SK-N-SH treated with all-trans-retinoic acid at 6 μM for 48 hours (cell line): ENCODE measurements around the gene GLRX3.

Experiments used
- ATAC-seq: fragments of 200-7000 bp; cut with Tn5 transposase; 3 replicates; pipeline ENCODE4 v1.9.1; 2020; ENCODE audit warnings: mild to moderate bottlenecking, moderate library complexity
- ARNTL ChIP-seq: fragments of 450-650 bp; formaldehyde crosslinking; IDR thresholded peaks from 2 replicates; pipeline ENCODE4 v1.5.0; 2020; ENCODE audit warnings: low read depth, mild to moderate bottlenecking, moderate library complexity, borderline replicate concordance
- BACH2 ChIP-seq: fragments of 250-450 bp; sonication (Bioruptor Pico); IDR thresholded peaks from 2 replicates; pipeline ENCODE4 v1.9.0; 2021; ENCODE audit warnings: mild to moderate bottlenecking, borderline replicate concordance
- CREB5 ChIP-seq: fragments of 250-450 bp; sonication (Bioruptor Pico); IDR thresholded peaks from 2 replicates; pipeline ENCODE4 v1.5.1; 2020; ENCODE audit warnings: low read depth, mild to moderate bottlenecking, moderate library complexity
- CSRNP3 ChIP-seq: fragments of 250-450 bp; sonication (Bioruptor Pico); IDR thresholded peaks from 2 replicates; pipeline ENCODE4 v1.5.1; 2021; ENCODE audit warnings: mild to moderate bottlenecking, moderate library complexity
- ESRRG ChIP-seq: fragments of 250-450 bp; sonication (Bioruptor Pico); IDR thresholded peaks from 2 replicates; pipeline ENCODE4 v1.6.1; 2021; ENCODE audit warnings: mild to moderate bottlenecking
- GLIS3 ChIP-seq: fragments of 250-450 bp; sonication (Bioruptor Pico); IDR thresholded peaks from 2 replicates; pipeline ENCODE4 v1.5.0; 2020; ENCODE audit warnings: mild to moderate bottlenecking, moderate library complexity
- ISL1 ChIP-seq: fragments of 250-450 bp; sonication (Bioruptor Pico); IDR thresholded peaks from 2 replicates; pipeline ENCODE4 v2.1.2; 2022; ENCODE audit warnings: mild to moderate bottlenecking, moderate library complexity
- OSR1 ChIP-seq: fragments of 250-450 bp; sonication (Bioruptor Pico); IDR thresholded peaks from 2 replicates; pipeline ENCODE4 v1.8.0; 2022; ENCODE audit warnings: moderate library complexity, mild to moderate bottlenecking, inconsistent platforms
- PATZ1 ChIP-seq: fragments of 250-450 bp; sonication (Bioruptor Pico); IDR thresholded peaks from 2 replicates; pipeline ENCODE4 v1.8.0; 2020; ENCODE audit warnings: mild to moderate bottlenecking, moderate library complexity, borderline replicate concordance
- POU6F1 ChIP-seq: fragments of 250-450 bp; sonication (Bioruptor Pico); IDR thresholded peaks from 2 replicates; pipeline ENCODE4 v1.8.0; 2021; ENCODE audit warnings: low read depth, mild to moderate bottlenecking, moderate library complexity, borderline replicate concordance
- PPARA ChIP-seq: fragments of 250-450 bp; sonication (Bioruptor Pico); IDR thresholded peaks from 2 replicates; pipeline ENCODE4 v1.5.0; 2020; ENCODE audit warnings: mild to moderate bottlenecking, borderline replicate concordance
- RARB ChIP-seq: fragments of 250-450 bp; sonication (Bioruptor Pico); IDR thresholded peaks from 2 replicates; pipeline ENCODE4 v1.8.0; 2021; ENCODE audit warnings: mild to moderate bottlenecking, moderate library complexity
- SNAI2 ChIP-seq: fragments of 250-450 bp; sonication (Bioruptor Pico); IDR thresholded peaks from 2 replicates; pipeline ENCODE4 v1.5.0; 2020; ENCODE audit warnings: mild to moderate bottlenecking, moderate library complexity
- TCF4 ChIP-seq: fragments of 250-450 bp; sonication (Bioruptor Pico); IDR thresholded peaks from 2 replicates; pipeline ENCODE4 v1.8.0; 2021; ENCODE audit warnings: mild to moderate bottlenecking, moderate library complexity, borderline replicate concordance
- TOX ChIP-seq: fragments of 250-450 bp; sonication (Bioruptor Pico); IDR thresholded peaks from 2 replicates; pipeline ENCODE4 v1.8.0; 2021; ENCODE audit warnings: mild to moderate bottlenecking, moderate library complexity, borderline replicate concordance
- ZC3H10 ChIP-seq: fragments of 250-450 bp; sonication (Bioruptor Pico); IDR thresholded peaks from 2 replicates; pipeline ENCODE4 v1.5.1; 2021; ENCODE audit warnings: mild to moderate bottlenecking, moderate library complexity
- ZFP3 ChIP-seq: fragments of 250-450 bp; sonication (Bioruptor Pico); IDR thresholded peaks from 2 replicates; pipeline ENCODE4 v1.5.0; 2020; ENCODE audit warnings: mild to moderate bottlenecking, moderate library complexity
- ZFP30 ChIP-seq: fragments of 450-650 bp; formaldehyde crosslinking; IDR thresholded peaks from 2 replicates; pipeline ENCODE4 v1.5.0; 2022; ENCODE audit warnings: mild to moderate bottlenecking, moderate library complexity
- ZNF565 ChIP-seq: fragments of 450-650 bp; formaldehyde crosslinking; conservative IDR thresholded peaks from 2 replicates; pipeline ENCODE4 v1.5.0; 2020; ENCODE audit warnings: low read depth, mild to moderate bottlenecking, moderate library complexity
- ZNF70 ChIP-seq: fragments of 450-650 bp; formaldehyde crosslinking; IDR thresholded peaks from 2 replicates; pipeline ENCODE4 v1.5.0; 2020; ENCODE audit warnings: mild to moderate bottlenecking, moderate library complexity
- ZNF8 ChIP-seq: fragments of 450-650 bp; formaldehyde crosslinking; IDR thresholded peaks from 2 replicates; pipeline ENCODE4 v1.5.0; 2020; ENCODE audit warnings: mild to moderate bottlenecking, moderate library complexity

The GLRX3 gene

GRCh38 chr10:130109796-130110245, 26.4 kb upstream of the GLRX3 start:
- TF ChIP-seq ISL1 (CRISPR knock-in tag) (no peak), ZNF70 (no peak), OSR1 (CRISPR knock-in tag) (no peak), ZFP30 (CRISPR knock-in tag) (no peak), TCF4 (CRISPR knock-in tag) (no peak), PATZ1 (CRISPR knock-in tag) (no peak), BACH2 (CRISPR knock-in tag) (no peak), CSRNP3 (CRISPR knock-in tag) (no peak), SNAI2 (CRISPR knock-in tag) (no peak), RARB (CRISPR knock-in tag) (no peak), PPARA (CRISPR knock-in tag) (no peak), ARNTL (CRISPR knock-in tag) (no peak), TOX (CRISPR knock-in tag) (no peak), GLIS3 (CRISPR knock-in tag) (no peak), ESRRG (no peak), ZC3H10 (CRISPR knock-in tag) (no peak), ZNF8 (CRISPR knock-in tag) (no peak), ZFP3 (CRISPR knock-in tag) (no peak)
- peak; percentile 35 for ATAC-seq

- ATAC-seq: peak; percentile 92
- TF ChIP-seq ZC3H10 (CRISPR knock-in tag): no peak
- no peak; the same call in 1 of the 2 replicates for TF ChIP-seq TCF4 (CRISPR knock-in tag)
- no peak for TF ChIP-seq SNAI2 (CRISPR knock-in tag)
- TF ChIP-seq ZNF565 (CRISPR knock-in tag): no peak
- TF ChIP-seq POU6F1 (CRISPR knock-in tag): no peak
- TF ChIP-seq ZNF70: no peak
- TF ChIP-seq RARB (CRISPR knock-in tag): no peak
- no peak for TF ChIP-seq CREB5
- no peak for TF ChIP-seq PATZ1 (CRISPR knock-in tag)
- TF ChIP-seq GLIS3 (CRISPR knock-in tag): no peak
- TF ChIP-seq ZFP30 (CRISPR knock-in tag): no peak
- TF ChIP-seq ARNTL (CRISPR knock-in tag): no peak
- TF ChIP-seq ESRRG: no peak
Observed at GRCh38 chr10:130110246-130111112, 25.7 kb upstream of the GLRX3 start, which contains the start of gene C10orf143. C10orf143 (minus strand) TSS chr10:130110830; CDS start chr10:130110772, 58 bp downstream.
